GM12878 (cell line): ENCODE results near the gene GRPEL2.

Experiments
- CBFB ChIP-seq: IDR thresholded peaks from 2 replicates; pipeline ENCODE4 v1.6.1; 2016; ENCODE audit warnings: antibody characterized with exemption, low read depth
- CTCF ChIP-seq, 3 experiments: IDR thresholded peaks in 2 of 3; conservative IDR thresholded peaks in 1 of 3; 2 replicates each; pipeline ENCODE4 v1.5.1; 2011; ENCODE audit warnings: low read depth in 3 of 3, low read length in 3 of 3, mild to moderate bottlenecking in 3 of 3, control low read depth in 2 of 3, moderate library complexity in 2 of 3, inconsistent platforms in 1 of 3, mixed read lengths in 1 of 3; ENCODE audit not compliant: control insufficient read depth in 2 of 3, insufficient read depth in 1 of 3; ENCODE audit errors: extremely low read depth in 1 of 3
- E2F4 ChIP-seq: IDR thresholded peaks from 2 replicates; pipeline ENCODE4 v1.6.1; 2012; ENCODE audit warnings: low read depth, low read length, improper control_type of control experiment
- EP300 ChIP-seq, 2 experiments: fragments of 150-350 bp in 1 of 2; IDR thresholded peaks; 2 replicates each; pipeline ENCODE4 v1.6.1; 2011 to 2012; ENCODE audit warnings: low read depth in 2 of 2, low read length in 2 of 2, borderline replicate concordance in 1 of 2, improper control_type of control experiment in 1 of 2, inconsistent platforms in 1 of 2; ENCODE audit not compliant: control insufficient read depth in 1 of 2
- ESRRA ChIP-seq: IDR thresholded peaks from 2 replicates; pipeline ENCODE4 v1.6.1; 2012; ENCODE audit warnings: mild to moderate bottlenecking, low read length, improper control_type of control experiment
- HDAC6 ChIP-seq: fragments of 200-600 bp; sonication (generic); IDR thresholded peaks from one replicate; pipeline ENCODE4 v1.8.0; 2017; ENCODE audit warnings: antibody characterized with exemption; ENCODE audit not compliant: unreplicated experiment
- NR2C2 ChIP-seq: IDR thresholded peaks from 2 replicates; pipeline ENCODE4 v1.6.1; 2011; ENCODE audit warnings: borderline replicate concordance, low read depth; ENCODE audit not compliant: control insufficient read depth, insufficient read length
- NR2F1 ChIP-seq: fragments of 450-650 bp; conservative IDR thresholded peaks from 2 replicates; pipeline ENCODE4 v1.6.1; 2017; ENCODE audit warnings: mild to moderate bottlenecking
- POLR2A ChIP-seq: IDR thresholded peaks from 2 replicates; pipeline ENCODE4 v1.6.1; 2011; ENCODE audit warnings: low read depth, mild to moderate bottlenecking, low read length
- POLR2AphosphoS5 ChIP-seq: IDR thresholded peaks from 2 replicates; pipeline ENCODE4 v1.6.1; 2011; ENCODE audit warnings: mild to moderate bottlenecking, low read length, inconsistent platforms
- RAD21 ChIP-seq: IDR thresholded peaks from 2 replicates; pipeline ENCODE4 v1.6.1; 2011; ENCODE audit warnings: mild to moderate bottlenecking, low read depth, low read length, moderate library complexity; ENCODE audit not compliant: insufficient read depth
- SREBF1 ChIP-seq: IDR thresholded peaks from 2 replicates; pipeline ENCODE4 v1.6.1; 2012; ENCODE audit warnings: mild to moderate bottlenecking, low read length
- SUZ12 ChIP-seq: fragments of 200-600 bp; sonication (generic); IDR thresholded peaks from one replicate; pipeline ENCODE4 v1.6.1; 2018; ENCODE audit warnings: antibody characterized with exemption, mild to moderate bottlenecking; ENCODE audit not compliant: unreplicated experiment
- TCF7 ChIP-seq: IDR thresholded peaks from 2 replicates; pipeline ENCODE4 v1.6.1; 2014; ENCODE audit warnings: antibody characterized with exemption, borderline replicate concordance

DNA sequence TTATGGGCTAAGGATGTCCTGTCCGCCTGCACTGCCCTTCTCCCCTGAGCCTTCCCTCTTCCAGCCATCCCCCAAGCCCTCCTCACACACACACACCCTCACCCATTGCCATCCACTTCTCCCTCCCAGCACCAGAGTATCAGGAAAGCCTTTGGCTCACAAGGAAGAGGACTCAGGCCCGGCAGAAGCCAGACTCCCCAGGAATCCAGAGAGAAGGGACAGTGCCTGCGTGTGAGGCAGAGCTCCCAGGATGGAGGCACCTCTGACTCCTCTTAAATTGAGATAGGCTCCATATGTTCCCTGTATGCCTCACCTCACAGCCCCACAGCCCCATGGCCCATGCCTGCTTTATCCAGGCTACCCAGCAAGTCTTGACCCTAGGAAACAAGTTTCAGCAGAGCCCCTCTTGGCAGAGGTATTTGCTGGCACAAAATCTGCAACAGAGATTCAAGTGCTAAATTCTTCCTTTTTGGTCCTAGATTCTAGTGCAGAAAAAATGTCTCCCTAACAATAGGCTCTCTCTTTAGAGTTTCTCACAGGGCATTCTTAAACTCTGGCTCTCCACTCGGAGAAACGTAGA lies 33.0 kb downstream of the GRPEL2 start:
- TF ChIP-seq CTCF (IDR thresholded peaks at IDR 0.05 in 2 of 3, conservative IDR thresholded peaks at IDR 0.05 in 1 of 3; ENCODE audit: control insufficient read depth in 2 of 3, extremely low read depth in 1 of 3, insufficient read depth in 1 of 3, low read depth in 3 of 3, low read length in 3 of 3) (no peak), NR2F1 (no peak), CBFB (no peak), ESRRA (no peak), TCF7 (no peak), SUZ12 (no peak), EP300 (IDR thresholded peaks at IDR 0.05; ENCODE audit: borderline replicate concordance in 1 of 2, control insufficient read depth in 1 of 2, low read depth in 2 of 2, low read length in 2 of 2) (no peak), E2F4 (no peak), NR2C2 (no peak), HDAC6 (no peak), SREBF1 (no peak), POLR2A (no peak), POLR2AphosphoS5 (no peak), RAD21 (no peak)
